ENCODE measurements around the gene SAT2. TPM values are rescaled to one million over a fixed set of nuclear protein-coding genes. Genes with fewer than 3 reads are reported as not detected.
A peak's percentile ranks its signal among the peaks of the same experiment; 100 is the strongest.
"Not testable (repeated sequence)": the region's sequence is repeated elsewhere in the genome, so short reads cannot be mapped to it uniquely, and the experiment has no call there.

The SAT2 gene
- total RNA-seq, 1 experiment from 2014 or later = 45.5 TPM

- peaks cover 28% of the 10 kb centered on the region for H3K27me3 ChIP-seq (ENCODE audit: control insufficient read depth, insufficient read depth, low read length)
- peak; percentile 99 for DNase-seq
- H3K36me3 ChIP-seq (replicated peaks; ENCODE audit: control insufficient read depth, insufficient read depth, low read length) = no peaks in the 10 kb centered on the region; the same call in 1 of the 2 replicates
- H3K4me3 ChIP-seq (ENCODE audit: insufficient read depth, low read depth, low read length) = peak within 1 kb of the TSS; percentile 60
These were observed 23.0 kb upstream of the SAT2 start, which contains the start of gene ATP1B2 for GRCh38 chr17:7650509-7651096. TSS of gene ATP1B2 (plus strand) at chr17:7650926. CDS start at chr17:7651519, 593 bp downstream.

GRCh38 chr17:7647018-7647417 lies 19.4 kb upstream of the SAT2 start:
- Histone ChIP-seq H3K27me3 (ENCODE audit: control insufficient read depth, insufficient read depth, low read length) (peaks cover 16% of the 10 kb centered on the region), H3K4me3 (ENCODE audit: insufficient read depth, low read depth, low read length) (no peak overlapping the region), H3K36me3 (replicated peaks; ENCODE audit: control insufficient read depth, insufficient read depth, low read length) (no peaks in the 10 kb centered on the region)
- no peak for DNase-seq

- peak; percentile 7 for DNase-seq
- Histone ChIP-seq H3K36me3 (replicated peaks; ENCODE audit: control insufficient read depth, insufficient read depth, low read length) (no peaks in the 10 kb centered on the region), H3K27me3 (ENCODE audit: control insufficient read depth, insufficient read depth, low read length) (peaks cover 10% of the 10 kb centered on the region), H3K4me3 (ENCODE audit: insufficient read depth, low read depth, low read length) (no peak overlapping the region)
These were observed 18.8 kb upstream of the SAT2 start for GRCh38 chr17:7646457-7646856.

- no peak overlapping the region for H3K4me3 ChIP-seq (ENCODE audit: insufficient read depth, low read depth, low read length)
- no peaks in the 10 kb centered on the region for H3K36me3 ChIP-seq (replicated peaks; ENCODE audit: control insufficient read depth, insufficient read depth, low read length)
- peak; percentile 2 for DNase-seq
- peaks cover under 1% of the 10 kb centered on the region; the same call in 1 of the 2 replicates for H3K27me3 ChIP-seq (ENCODE audit: control insufficient read depth, insufficient read depth, low read length)
These were observed 17.2 kb upstream of the SAT2 start for GRCh38 chr17:7644775-7645174.

GRCh38 chr17:7641635-7642034 lies 14.0 kb upstream of the SAT2 start:
- not testable (repeated sequence) for H3K27me3 ChIP-seq (ENCODE audit: control insufficient read depth, insufficient read depth, low read length); DNase-seq

GRCh38 chr17:7640783-7641182 lies 13.2 kb upstream of the SAT2 start:
- no peaks in the 10 kb centered on the region for H3K27me3 ChIP-seq (ENCODE audit: control insufficient read depth, insufficient read depth, low read length)
- H3K36me3 ChIP-seq (replicated peaks; ENCODE audit: control insufficient read depth, insufficient read depth, low read length) = no peaks in the 10 kb centered on the region
- no peak for DNase-seq
- H3K4me3 ChIP-seq (ENCODE audit: insufficient read depth, low read depth, low read length) = no peak overlapping the region

More at GRCh38 chr17:7641635-7642034, 14.0 kb upstream of the SAT2 start:
- H3K36me3 ChIP-seq (replicated peaks; ENCODE audit: control insufficient read depth, insufficient read depth, low read length); H3K4me3 ChIP-seq (ENCODE audit: insufficient read depth, low read depth, low read length): not testable (repeated sequence)

GRCh38 chr17:7636163-7636562 lies 8.5 kb upstream of the SAT2 start:
- peak; percentile 55 for DNase-seq
- H3K27me3 ChIP-seq (ENCODE audit: control insufficient read depth, insufficient read depth, low read length) = no peaks in the 10 kb centered on the region

GRCh38 chr17:7634384-7634783 lies 6.8 kb upstream of the SAT2 start:
- Histone ChIP-seq H3K27me3 (ENCODE audit: control insufficient read depth, insufficient read depth, low read length) (no peaks in the 10 kb centered on the region), H3K36me3 (replicated peaks; ENCODE audit: control insufficient read depth, insufficient read depth, low read length) (no peaks in the 10 kb centered on the region), H3K4me3 (ENCODE audit: insufficient read depth, low read depth, low read length) (no peak overlapping the region)
- peak; percentile 89 for DNase-seq

More at GRCh38 chr17:7636163-7636562, 8.5 kb upstream of the SAT2 start:
- H3K4me3 ChIP-seq (ENCODE audit: insufficient read depth, low read depth, low read length) = no peak overlapping the region
- no peaks in the 10 kb centered on the region for H3K36me3 ChIP-seq (replicated peaks; ENCODE audit: control insufficient read depth, insufficient read depth, low read length)

GRCh38 chr17:7633093-7633492 lies 5.5 kb upstream of the SAT2 start:
- H3K27me3 ChIP-seq (ENCODE audit: control insufficient read depth, insufficient read depth, low read length) = no peaks in the 10 kb centered on the region
- no peaks in the 10 kb centered on the region for H3K36me3 ChIP-seq (replicated peaks; ENCODE audit: control insufficient read depth, insufficient read depth, low read length)
- DNase-seq = peak; percentile 69
- H3K4me3 ChIP-seq (ENCODE audit: insufficient read depth, low read depth, low read length) = no peak overlapping the region

GRCh38 chr17:7632492-7632894 lies 4.9 kb upstream of the SAT2 start:
- DNase-seq = peak; percentile 89
- Histone ChIP-seq H3K36me3 (replicated peaks; ENCODE audit: control insufficient read depth, insufficient read depth, low read length) (no peaks in the 10 kb centered on the region), H3K27me3 (ENCODE audit: control insufficient read depth, insufficient read depth, low read length) (no peaks in the 10 kb centered on the region), H3K4me3 (ENCODE audit: insufficient read depth, low read depth, low read length) (no peak overlapping the region)

GRCh38 chr17:7631398-7632380 lies 4.1 kb upstream of the SAT2 start:
- no peak for DNase-seq
- H3K36me3 ChIP-seq (replicated peaks; ENCODE audit: control insufficient read depth, insufficient read depth, low read length) = no peaks in the 10 kb centered on the region
- no peaks in the 10 kb centered on the region for H3K27me3 ChIP-seq (ENCODE audit: control insufficient read depth, insufficient read depth, low read length)
- H3K4me3 ChIP-seq (ENCODE audit: insufficient read depth, low read depth, low read length) = no peak overlapping the region

GRCh38 chr17:7629939-7630571 lies 2.4 kb upstream of the SAT2 start, which contains the start of gene SHBG:
TSS of gene SHBG (plus strand) at chr17:7630135. CDS start at chr17:7630173, 38 bp downstream.
- DNase-seq = no peak
- Histone ChIP-seq H3K27me3 (ENCODE audit: control insufficient read depth, insufficient read depth, low read length) (no peaks in the 10 kb centered on the region), H3K4me3 (ENCODE audit: insufficient read depth, low read depth, low read length) (no peak within 1 kb of the TSS), H3K36me3 (replicated peaks; ENCODE audit: control insufficient read depth, insufficient read depth, low read length) (peaks cover 4% of the 10 kb centered on the region)

GRCh38 chr17:7626956-7627249 lies 718 bp downstream of the SAT2 start:
- no peak for DNase-seq
- Histone ChIP-seq H3K27me3 (ENCODE audit: control insufficient read depth, insufficient read depth, low read length) (no peaks in the 10 kb centered on the region), H3K36me3 (replicated peaks; ENCODE audit: control insufficient read depth, insufficient read depth, low read length) (peaks cover 4% of the 10 kb centered on the region), H3K4me3 (ENCODE audit: insufficient read depth, low read depth, low read length) (peak overlapping the region; percentile 83)

- no peak overlapping the region for H3K4me3 ChIP-seq (ENCODE audit: insufficient read depth, low read depth, low read length)
These were observed 1.3 kb downstream of the SAT2 start for GRCh38 chr17:7626307-7626706.

More at GRCh38 chr17:7626307-7626706, 1.3 kb downstream of the SAT2 start:
- Histone ChIP-seq H3K27me3 (ENCODE audit: control insufficient read depth, insufficient read depth, low read length) (no peaks in the 10 kb centered on the region), H3K36me3 (replicated peaks; ENCODE audit: control insufficient read depth, insufficient read depth, low read length) (peaks cover 4% of the 10 kb centered on the region)
- DNase-seq = no peak
